IMR-90 (cell line): ENCODE measurements around the gene MED12L. TPM values are rescaled to one million over a fixed set of nuclear protein-coding genes. Genes with fewer than 3 reads are reported as not detected.
A peak's percentile ranks its signal among the peaks of the same experiment; 100 is the strongest.

Source experiments
- ATAC-seq: fragments of 200-7000 bp; cut with Tn5 transposase; 2 replicates; pipeline ENCODE4 v1.9.1; 2020; ENCODE audit warnings: low read depth, mild to moderate bottlenecking, moderate library complexity
- BruUV-seq: library from RNA; stranded (reverse); fragments of 400-500 nt; replicated peaks from 2 replicates; lab custom pipeline; 2021; lab: Mats Ljungman, UMichigan
- CTCF ChIA-PET: fragments of 300-600 bp; formaldehyde crosslinking; extraction: SDS; loops from one replicate; lab custom pipeline; 2021; ENCODE audit warnings: antibody characterized with exemption; lab: Yijun Ruan, JAX
- POLR2A ChIA-PET: fragments of 300-600 bp; sonication (Branson Sonifier 250); formaldehyde crosslinking; loops from one replicate; lab custom pipeline; 2022; ENCODE audit warnings: antibody characterized with exemption; ENCODE audit not compliant: unreplicated experiment; lab: Charles Lee
- DNase-seq: peaks from one replicate; pipeline ENCODE4 v3.0.0; 2013
- H2AFZ ChIP-seq: replicated peaks from 2 replicates; pipeline ENCODE3; 2013; ENCODE audit warnings: low read length, mild to moderate bottlenecking; ENCODE audit not compliant: poor library complexity
- H2AK5ac ChIP-seq: 2 replicates; pipeline ENCODE4 v1.6.1; 2013; ENCODE audit warnings: low read depth, low read length, inconsistent platforms
- H2AK9ac ChIP-seq: replicated peaks from 2 replicates; pipeline ENCODE3; 2013; ENCODE audit warnings: mild to moderate bottlenecking, low read depth, low read length, moderate library complexity; ENCODE audit not compliant: poor library complexity
- H2BK120ac ChIP-seq: 2 replicates; pipeline ENCODE4 v1.6.1; 2013; ENCODE audit warnings: low read depth, low read length, inconsistent platforms
- H2BK15ac ChIP-seq: 3 replicates; pipeline ENCODE4 v1.6.1; 2013; ENCODE audit warnings: low read depth, low read length, inconsistent platforms
- H2BK20ac ChIP-seq: 2 replicates; pipeline ENCODE4 v1.6.1; 2013; ENCODE audit warnings: low read depth, mild to moderate bottlenecking, inconsistent platforms, low read length, moderate library complexity
- H2BK5ac ChIP-seq: 2 replicates; pipeline ENCODE4 v1.6.1; 2013; ENCODE audit warnings: mild to moderate bottlenecking, low read depth, low read length, inconsistent platforms; ENCODE audit not compliant: poor library complexity, severe bottlenecking
- H3K14ac ChIP-seq: replicated peaks from 2 replicates; pipeline ENCODE4 v1.6.1; 2013; ENCODE audit warnings: low read depth, low read length, inconsistent platforms
- H3K18ac ChIP-seq: 2 replicates; pipeline ENCODE4 v1.6.1; 2013; ENCODE audit warnings: low read depth, low read length, control low read depth
- H3K23ac ChIP-seq: 2 replicates; pipeline ENCODE4 v1.6.1; 2013; ENCODE audit warnings: low read depth, low read length, inconsistent platforms
- H3K27ac ChIP-seq: 2 replicates; pipeline ENCODE4 v1.5.1; 2013; ENCODE audit warnings: mild to moderate bottlenecking, control low read depth, low read length; ENCODE audit not compliant: insufficient read depth
- H3K27me3 ChIP-seq: 2 replicates; pipeline ENCODE4 v1.6.1; 2013; ENCODE audit warnings: low read length; ENCODE audit not compliant: control insufficient read depth, insufficient read depth
- H3K36me3 ChIP-seq: 2 replicates; pipeline ENCODE4 v1.6.1; 2013; ENCODE audit warnings: low read length, mixed read lengths; ENCODE audit not compliant: control insufficient read depth, insufficient read depth
- H3K4ac ChIP-seq: 2 replicates; pipeline ENCODE4 v1.6.1; 2013; ENCODE audit warnings: low read depth, low read length, inconsistent platforms
- H3K4me1 ChIP-seq: 2 replicates; pipeline ENCODE4 v1.6.1; 2013; ENCODE audit warnings: low read length, mixed read lengths; ENCODE audit not compliant: control insufficient read depth, insufficient read depth
- H3K4me2 ChIP-seq: 2 replicates; pipeline ENCODE4 v1.6.1; 2013; ENCODE audit warnings: low read depth, mild to moderate bottlenecking, control low read depth, low read length, moderate library complexity
- H3K4me3 ChIP-seq: 2 replicates; pipeline ENCODE4 v1.5.1; 2013; ENCODE audit warnings: low read depth, mild to moderate bottlenecking, control low read depth, low read length, moderate library complexity; ENCODE audit not compliant: insufficient read depth
- H3K56ac ChIP-seq: 2 replicates; pipeline ENCODE4 v1.6.1; 2013; ENCODE audit warnings: low read length, inconsistent platforms; ENCODE audit not compliant: insufficient read depth; ENCODE audit errors: extremely low read depth
- H3K79me1 ChIP-seq, 2 experiments: 2 replicates each; pipeline ENCODE4 v1.6.1; 2013; ENCODE audit warnings: low read length in 2 of 2, inconsistent platforms in 1 of 2, low read depth in 1 of 2
- H3K9ac ChIP-seq: 2 replicates; pipeline ENCODE4 v1.6.1; 2013; ENCODE audit warnings: low read depth, low read length, control low read depth
- H3K9me1 ChIP-seq: 2 replicates; pipeline ENCODE4 v1.6.1; 2013; ENCODE audit warnings: low read length, inconsistent platforms; ENCODE audit not compliant: insufficient read depth
- H3K9me3 ChIP-seq: 2 replicates; pipeline ENCODE4 v1.6.1; 2013; ENCODE audit warnings: low read length; ENCODE audit not compliant: control insufficient read depth, insufficient read depth
- H4K20me1 ChIP-seq: 2 replicates; pipeline ENCODE4 v1.6.1; 2013; ENCODE audit warnings: low read length, inconsistent platforms; ENCODE audit not compliant: insufficient read depth
- H4K5ac ChIP-seq: 2 replicates; pipeline ENCODE4 v1.6.1; 2013; ENCODE audit warnings: mild to moderate bottlenecking, low read depth, low read length, control low read depth
- H4K8ac ChIP-seq, 2 experiments: 2 replicates each; pipeline ENCODE4 v1.6.1; 2013; ENCODE audit warnings: low read depth in 2 of 2, low read length in 2 of 2, control low read depth in 1 of 2, inconsistent platforms in 1 of 2
- H4K91ac ChIP-seq: 2 replicates; pipeline ENCODE4 v1.6.1; 2013; ENCODE audit warnings: low read depth, low read length, inconsistent platforms; ENCODE audit not compliant: insufficient read depth
- BHLHE40 ChIP-seq: fragments of 150-350 bp; IDR thresholded peaks from 2 replicates; pipeline ENCODE4 v1.6.1; 2016; ENCODE audit warnings: mild to moderate bottlenecking, low read depth, low read length
- CEBPB ChIP-seq: IDR thresholded peaks from 2 replicates; pipeline ENCODE4 v1.6.1; 2012; ENCODE audit warnings: low read depth, low read length, improper control_type of control experiment
- FOS ChIP-seq: fragments of 150-350 bp; IDR thresholded peaks from 2 replicates; pipeline ENCODE4 v1.6.1; 2016; ENCODE audit warnings: low read depth, low read length
- MAZ ChIP-seq: IDR thresholded peaks from 2 replicates; pipeline ENCODE4 v1.6.1; 2012; ENCODE audit warnings: low read depth, mild to moderate bottlenecking, low read length, improper control_type of control experiment, moderate library complexity, borderline replicate concordance
- MXI1 ChIP-seq: IDR thresholded peaks from 2 replicates; pipeline ENCODE4 v1.6.1; 2012; ENCODE audit warnings: low read depth, mild to moderate bottlenecking, low read length, moderate library complexity, borderline replicate concordance
- RCOR1 ChIP-seq: IDR thresholded peaks from 2 replicates; pipeline ENCODE4 v1.6.1; 2012; ENCODE audit warnings: mild to moderate bottlenecking, low read length, improper control_type of control experiment; ENCODE audit not compliant: insufficient replicate concordance
- WGBS, 2 experiments: methylation state at CpG; one replicate each; pipeline versions ENCODE4 v1.1.5 to v1.1.7; 2013; ENCODE audit warnings: missing lambda C conversion rate in 2 of 2; ENCODE audit not compliant: insufficient read length in 1 of 2; ENCODE audit errors: extremely low coverage in 2 of 2; 5-methylcytosine and 5-hydroxymethylcytosine counted together
- dilution Hi-C: fragments of 300-500 bp; cut with HindIII; formaldehyde crosslinking; loops from one replicate; pipeline ENCODE4 v1.14.3; 2018; ENCODE audit warnings: low sequenced_read_pairs; ENCODE audit not compliant: unreplicated experiment
- in situ Hi-C: fragments of 300-500 bp; cut with MboI; formaldehyde crosslinking; loops from 3 replicates; pipeline ENCODE4 v1.14.3; 2019; ENCODE audit warnings: low sequenced_read_pairs, inconsistent platforms, mixed read lengths
- intact Hi-C: fragments of 100-400 bp; cut with micrococcal nuclease; formaldehyde crosslinking; loops from 2 replicates; pipeline ENCODE4 v1.10.0; 2022
- polyA plus RNA-seq, 3 experiments: library from polyadenylated mRNA; depleted of rRNA; stranded (reverse); fragments of >200 nt; gene quantifications; 2 replicates each; pipeline ENCODE4 v1.2.3, GENCODE V29; 2012; ENCODE audit warnings: low replicate concordance in 1 of 3
- total RNA-seq: library from RNA; depleted of rRNA; stranded (reverse); fragments of >200 nt; gene quantifications from 2 replicates; pipeline ENCODE4 v1.2.3, GENCODE V29; 2012
- TF ChIP-seq, protein P1 (sequence below): fragments of 150-350 bp; IDR thresholded peaks from 2 replicates; pipeline ENCODE4 v1.6.1; 2016; ENCODE audit warnings: low read depth, mild to moderate bottlenecking, low read length, moderate library complexity, borderline replicate concordance

The MED12L gene
- total and polyA plus RNA-seq, 2 of the 4 experiments (the other 2 are of a cell fraction), result 0.05 to 0.18 TPM

DNA sequence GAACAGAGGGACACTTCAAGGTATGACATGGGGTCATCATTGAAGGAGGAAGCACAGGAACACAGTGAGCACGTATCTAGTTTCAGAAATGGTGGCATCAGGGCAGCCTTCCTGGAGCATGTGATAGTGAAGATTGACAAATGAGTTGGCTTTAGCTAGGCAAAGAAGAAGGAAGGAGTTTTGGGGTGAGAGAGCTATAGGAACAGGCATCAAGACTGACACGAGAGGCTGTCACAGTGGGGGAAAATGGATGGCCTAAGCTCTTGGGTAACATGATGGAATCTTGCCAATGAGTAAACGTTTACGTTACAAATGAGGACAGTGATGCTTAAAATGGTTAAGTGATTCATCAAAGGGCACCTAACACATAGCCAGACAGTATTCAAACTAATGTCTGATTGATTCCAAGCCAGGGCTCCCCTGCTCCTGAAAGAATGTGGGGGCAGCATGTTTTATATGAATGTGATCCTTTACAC lies 140.7 kb downstream of the MED12L start:
- Histone ChIP-seq H4K20me1 (no peaks in the 10 kb centered on the region), H4K5ac (peak overlapping the region; percentile 74; the same call in 1 of the 2 replicates), H4K91ac (peak overlapping the region; percentile 67), H3K4me3 (no peak overlapping the region), H3K27me3 (no peaks in the 10 kb centered on the region), H4K8ac (peak overlapping the region in 1 of 2 experiments; percentile 16; a peak in 1 of 4 replicates), H2BK20ac (peak overlapping the region; percentile 73), H3K14ac (0 out of 2 replicates have a peak overlapping the region, but pooled peaks have one; percentile 38), H3K4ac (peak overlapping the region; percentile 69), H3K27ac (no peak overlapping the region), H2AFZ (no peak overlapping the region), H3K79me1 (no peaks in the 10 kb centered on the region), H3K56ac (no peak overlapping the region), H3K9ac (no peak overlapping the region), H3K36me3 (no peaks in the 10 kb centered on the region), H3K9me3 (peaks cover 3% of the 10 kb centered on the region), H3K9me1 (peaks cover 7% of the 10 kb centered on the region; the same call in 1 of the 2 replicates), H2AK9ac (no peak overlapping the region), H3K4me2 (0 out of 2 replicates have a peak overlapping the region, but pooled peaks have one; percentile 4), H3K23ac (peak overlapping the region; percentile 60; the same call in 1 of the 2 replicates), H3K18ac (peak overlapping the region; percentile 91), H2AK5ac (peak overlapping the region; percentile 91; the same call in 1 of the 2 replicates), H3K4me1 (peaks cover 21% of the 10 kb centered on the region), H2BK120ac (peak overlapping the region; percentile 54; the same call in 1 of the 2 replicates), H2BK15ac (peak overlapping the region; percentile 59; the same call in 1 of the 3 replicates), H2BK5ac (peak overlapping the region; percentile 32)
- intact Hi-C loops (loop anchor here (5.0 kb wide), 2 partner anchors 211 to 691 kb away; no protein-coding TSS in a partner anchor), dilution Hi-C loops (no loop called here), in situ Hi-C loops (loop anchor here (5.0 to 10.0 kb wide), 3 partner anchors 51 to 209 kb away; partner anchors contain the start of gene P2RY14)
- ChIA-PET CTCF (interaction anchor here (1.0 to 1.2 kb wide), 3 partner anchors 9 to 59 kb away, joined by 3 read pairs; no protein-coding TSS in a partner anchor), POLR2A (no interaction called here)
- ATAC-seq (no peak; the same call in 1 of the 2 replicates), DNase-seq (peak; percentile 92)
- TF ChIP-seq MXI1, result no peak
- TF ChIP-seq MAZ, result peak; percentile 90
- peak; percentile 56 for TF ChIP-seq BHLHE40
- peak; percentile 97 for TF ChIP-seq CEBPB
- no peak for TF ChIP-seq RCOR1
- TF ChIP-seq FOS, result peak; percentile 54
- TF ChIP-seq, protein P1, sequence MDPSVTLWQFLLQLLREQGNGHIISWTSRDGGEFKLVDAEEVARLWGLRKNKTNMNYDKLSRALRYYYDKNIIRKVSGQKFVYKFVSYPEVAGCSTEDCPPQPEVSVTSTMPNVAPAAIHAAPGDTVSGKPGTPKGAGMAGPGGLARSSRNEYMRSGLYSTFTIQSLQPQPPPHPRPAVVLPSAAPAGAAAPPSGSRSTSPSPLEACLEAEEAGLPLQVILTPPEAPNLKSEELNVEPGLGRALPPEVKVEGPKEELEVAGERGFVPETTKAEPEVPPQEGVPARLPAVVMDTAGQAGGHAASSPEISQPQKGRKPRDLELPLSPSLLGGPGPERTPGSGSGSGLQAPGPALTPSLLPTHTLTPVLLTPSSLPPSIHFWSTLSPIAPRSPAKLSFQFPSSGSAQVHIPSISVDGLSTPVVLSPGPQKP, result no peak
- 71% methylated on average over 1 of the region's 4 CpGs; no CpG with 5 or more reads in 1 of the 2 experiments for WGBS, 2 experiments
- BruUV-seq, result no TSS peak
